Subcutaneous abdominal adipose tissue (tissue), 5 donors: ENCODE data around the gene FNDC1.

ENCODE experiments used
- H3K27ac ChIP-seq: one replicate; pipeline ENCODE4 v1.7.0; 2013; ENCODE audit warnings: low read depth, mild to moderate bottlenecking, inconsistent platforms, low read length, moderate library complexity
- H3K27me3 ChIP-seq, 5 donors: one replicate each; pipeline ENCODE4 v1.7.0; 2013; ENCODE audit warnings: low read length in 5 of 5, inconsistent platforms in 1 of 5; ENCODE audit not compliant: control insufficient read depth in 5 of 5, insufficient read depth in 4 of 5
- H3K36me3 ChIP-seq, 5 donors: one replicate each; pipeline ENCODE4 v1.7.0; 2013; ENCODE audit warnings: low read length in 5 of 5; ENCODE audit not compliant: control insufficient read depth in 5 of 5, insufficient read depth in 5 of 5
- H3K4me1 ChIP-seq, 5 donors: one replicate each; pipeline ENCODE4 v1.7.0; 2013; ENCODE audit warnings: low read length in 5 of 5, mild to moderate bottlenecking in 3 of 5, moderate library complexity in 1 of 5; ENCODE audit not compliant: control insufficient read depth in 5 of 5, insufficient read depth in 5 of 5
- H3K4me3 ChIP-seq, 5 donors: one replicate each; pipeline ENCODE4 v1.7.0; 2013; ENCODE audit warnings: low read length in 5 of 5, low read depth in 1 of 5
- H3K9ac ChIP-seq, 5 donors: one replicate each; pipeline ENCODE4 v1.7.0; 2013; ENCODE audit warnings: low read length in 5 of 5, mild to moderate bottlenecking in 4 of 5, moderate library complexity in 3 of 5
- H3K9me3 ChIP-seq, 5 donors: one replicate each; pipeline ENCODE4 v1.7.0; 2013; ENCODE audit warnings: low read length in 5 of 5; ENCODE audit not compliant: control insufficient read depth in 5 of 5
- donor health status: healthy.
- donor health status: healthy.
- donor health status: healthy.
- donor health status: healthy.
- donor health status: healthy.

Gene FNDC1

GRCh38 chr6:159170999-159171712 lies 2.0 kb downstream of the FNDC1 start:
- Histone ChIP-seq H3K27me3 (peaks cover 6 to 44% (median 21%) of the 10 kb centered on the region in 5 donors), H3K36me3 (no peaks in the 10 kb centered on the region), H3K4me1 (peaks cover 0 to 24% (median 18%) of the 10 kb centered on the region in 5 donors), H3K9me3 (no peaks in the 10 kb centered on the region), H3K9ac (no peak overlapping the region), H3K27ac (no peak overlapping the region), H3K4me3 (peak overlapping the region in 2 of 5 donors; percentile 14 to 65)

DNA sequence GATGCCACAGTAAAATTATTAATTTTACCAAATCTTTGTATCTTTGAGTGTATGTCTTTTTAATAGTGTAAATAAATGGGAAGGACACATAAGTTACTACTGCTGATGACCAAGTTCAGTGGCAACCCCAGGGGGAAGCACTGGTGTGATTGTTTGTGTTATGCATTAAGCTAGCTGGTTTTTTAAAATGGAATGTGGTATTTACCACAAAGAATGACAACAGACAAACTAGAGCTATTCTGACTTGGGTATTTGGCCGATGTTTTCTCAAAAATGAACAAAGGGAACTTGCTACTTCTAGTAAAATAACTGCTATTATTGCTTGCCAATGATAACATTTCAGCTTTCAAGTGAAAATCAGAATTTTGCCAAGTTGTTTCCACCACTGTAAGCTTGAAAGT lies 2.9 kb downstream of the FNDC1 start:
- H3K9ac ChIP-seq: no peak overlapping the region
- H3K4me3 ChIP-seq: no peak overlapping the region
- no peak overlapping the region for H3K27ac ChIP-seq
- peaks cover 6 to 41% (median 20%) of the 10 kb centered on the region in 5 donors for H3K27me3 ChIP-seq
- H3K9me3 ChIP-seq: no peaks in the 10 kb centered on the region
- H3K4me1 ChIP-seq: peaks cover 0 to 24% (median 18%) of the 10 kb centered on the region in 5 donors
- H3K36me3 ChIP-seq: no peaks in the 10 kb centered on the region

DNA sequence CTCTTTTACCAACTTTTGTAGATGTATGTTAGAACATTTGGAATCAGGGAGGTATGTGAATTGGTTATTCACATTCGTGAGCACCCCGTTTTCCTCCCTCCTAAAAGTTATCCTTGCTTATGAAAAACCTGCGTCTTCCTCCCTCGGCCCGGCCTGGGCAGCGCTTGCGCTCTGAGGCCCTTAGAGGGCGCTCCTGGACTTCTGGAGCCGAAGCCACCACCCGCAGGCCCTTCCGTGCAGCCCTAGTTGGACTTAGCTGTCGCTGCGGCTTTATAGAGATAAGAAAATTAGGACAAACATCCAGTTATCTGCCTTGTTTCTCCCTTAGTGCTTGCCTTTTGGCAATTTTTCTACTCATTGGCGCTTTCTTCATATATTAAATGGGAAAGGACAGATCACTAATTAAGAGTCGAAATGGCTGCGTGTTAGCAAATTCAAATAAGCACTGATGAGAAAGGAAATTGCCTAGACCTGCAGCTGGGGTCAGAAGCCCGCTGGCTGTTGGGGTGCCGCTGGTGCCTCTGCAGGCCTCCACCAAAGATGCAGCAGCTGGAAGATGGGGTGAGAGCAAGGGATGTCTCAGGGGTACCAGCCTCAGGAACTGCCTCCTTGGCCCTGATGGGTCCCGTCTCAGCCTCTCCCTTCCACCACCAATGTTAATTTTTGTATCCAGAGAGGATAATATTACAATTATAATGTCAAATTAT lies 5.2 kb downstream of the FNDC1 start:
- Histone ChIP-seq H3K4me3 (peak overlapping the region in 2 of 5 donors; percentile 8 to 27), H3K9me3 (no peaks in the 10 kb centered on the region), H3K36me3 (no peaks in the 10 kb centered on the region), H3K27ac (no peak overlapping the region), H3K4me1 (peaks cover 0 to 18% (median 12%) of the 10 kb centered on the region in 5 donors), H3K9ac (no peak overlapping the region), H3K27me3 (peaks cover 5 to 26% (median 8%) of the 10 kb centered on the region in 5 donors)

GRCh38 chr6:159176913-159177312 lies 7.7 kb downstream of the FNDC1 start:
- Histone ChIP-seq H3K27me3 (peaks cover 0 to 6% (median 0%) of the 10 kb centered on the region in 5 donors), H3K36me3 (no peaks in the 10 kb centered on the region), H3K9me3 (no peaks in the 10 kb centered on the region), H3K9ac (no peak overlapping the region), H3K4me1 (peaks cover 0 to 4% (median 3%) of the 10 kb centered on the region in 5 donors), H3K4me3 (no peak overlapping the region), H3K27ac (no peak overlapping the region)

- H3K4me3 ChIP-seq: no peak overlapping the region
- no peak overlapping the region for H3K9ac ChIP-seq
- peaks cover 0 to 4% (median 3%) of the 10 kb centered on the region in 5 donors for H3K4me1 ChIP-seq
- peaks cover 0 to 6% (median 0%) of the 10 kb centered on the region in 5 donors for H3K27me3 ChIP-seq
- no peaks in the 10 kb centered on the region for H3K36me3 ChIP-seq
- no peaks in the 10 kb centered on the region for H3K9me3 ChIP-seq
- no peak overlapping the region for H3K27ac ChIP-seq
Measured at GRCh38 chr6:159178847-159179246, 9.6 kb downstream of the FNDC1 start.

DNA sequence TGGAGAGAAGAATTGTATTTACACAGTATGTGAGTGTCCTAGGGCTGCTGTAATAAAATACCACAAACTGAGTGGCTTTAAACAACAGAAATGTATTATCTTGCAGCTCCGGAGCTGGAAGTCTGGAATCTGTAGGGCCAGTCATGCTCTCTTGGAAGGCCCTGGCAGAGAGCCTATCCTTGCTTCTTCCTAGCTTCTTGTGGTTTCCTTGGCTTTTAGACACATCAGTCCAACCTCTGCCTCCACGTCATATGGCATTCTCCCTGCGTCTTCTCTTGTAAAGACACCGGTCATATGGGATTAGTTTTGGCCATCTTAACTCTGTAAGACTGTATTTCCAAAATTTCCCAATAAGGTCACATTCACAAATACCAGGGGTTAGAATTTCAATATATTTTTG lies 10.8 kb downstream of the FNDC1 start:
- Histone ChIP-seq H3K9me3 (no peaks in the 10 kb centered on the region), H3K36me3 (no peaks in the 10 kb centered on the region), H3K4me1 (no peaks in the 10 kb centered on the region), H3K27ac (no peak overlapping the region), H3K9ac (no peak overlapping the region), H3K4me3 (no peak overlapping the region), H3K27me3 (no peaks in the 10 kb centered on the region)

GRCh38 chr6:159181914-159182313 lies 12.7 kb downstream of the FNDC1 start:
- Histone ChIP-seq H3K36me3 (no peaks in the 10 kb centered on the region), H3K27me3 (no peaks in the 10 kb centered on the region)

DNA sequence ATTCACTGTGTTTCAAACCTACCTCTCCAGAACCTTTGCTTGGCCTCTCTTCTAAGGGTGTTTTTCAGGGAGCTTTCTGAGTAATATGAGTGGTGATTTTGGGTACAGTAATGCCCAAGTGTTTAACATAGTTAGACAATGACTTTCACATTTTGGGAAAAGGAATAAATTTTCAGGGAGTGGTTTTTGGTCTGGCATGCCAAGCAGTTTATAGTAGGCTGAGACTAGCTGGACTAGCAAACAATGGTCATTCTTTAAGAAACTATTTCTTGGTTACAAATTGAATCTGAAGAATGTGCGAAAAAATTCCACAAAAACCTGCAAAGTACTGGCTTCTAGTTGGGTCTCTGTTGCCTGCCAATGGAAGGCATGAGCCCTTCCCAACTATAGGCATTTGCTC lies 15.4 kb downstream of the FNDC1 start:
- H3K9me3 ChIP-seq: peaks cover 0 to 6% (median 4%) of the 10 kb centered on the region in 5 donors
- H3K4me3 ChIP-seq: no peak overlapping the region

More at GRCh38 chr6:159181914-159182313, 12.7 kb downstream of the FNDC1 start:
- H3K4me1 ChIP-seq: no peaks in the 10 kb centered on the region
- H3K27ac ChIP-seq: no peak overlapping the region
- H3K4me3 ChIP-seq: no peak overlapping the region
- H3K9ac ChIP-seq: no peak overlapping the region
- peaks cover 0 to 6% (median 4%) of the 10 kb centered on the region in 5 donors for H3K9me3 ChIP-seq

DNA sequence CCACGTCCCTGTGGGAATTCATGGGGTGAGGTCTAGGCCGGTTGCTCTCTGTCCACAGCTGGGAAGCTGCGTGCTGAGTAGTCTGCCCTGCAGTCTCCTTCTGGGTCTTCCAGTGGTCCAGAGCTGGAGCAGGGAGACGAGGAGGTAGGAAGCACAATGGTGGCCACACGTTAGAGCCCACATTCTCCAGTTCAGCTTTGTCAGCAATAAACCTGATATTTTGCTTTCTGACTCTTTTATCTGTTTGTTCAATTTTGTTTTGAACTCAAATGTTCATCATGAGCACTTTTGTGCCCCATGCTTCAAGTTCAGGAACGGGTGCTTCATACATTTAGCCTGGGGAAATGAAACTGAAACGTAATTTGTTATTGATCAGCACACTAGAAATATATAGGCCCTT lies 21.3 kb downstream of the FNDC1 start:
- peaks cover 0 to 12% (median 0%) of the 10 kb centered on the region in 5 donors for H3K4me1 ChIP-seq
- H3K27me3 ChIP-seq: no peaks in the 10 kb centered on the region
- peaks cover 0 to 5% (median 2%) of the 10 kb centered on the region in 5 donors for H3K9me3 ChIP-seq
- no peak overlapping the region for H3K27ac ChIP-seq
- no peaks in the 10 kb centered on the region for H3K36me3 ChIP-seq
- H3K4me3 ChIP-seq: no peak overlapping the region
- H3K9ac ChIP-seq: no peak overlapping the region

More for the DNA sequence above, 15.4 kb downstream of the FNDC1 start:
- Histone ChIP-seq H3K27me3 (no peaks in the 10 kb centered on the region), H3K36me3 (no peaks in the 10 kb centered on the region), H3K4me1 (peaks cover 0 to 5% (median 0%) of the 10 kb centered on the region in 5 donors), H3K27ac (no peak overlapping the region), H3K9ac (no peak overlapping the region)

DNA sequence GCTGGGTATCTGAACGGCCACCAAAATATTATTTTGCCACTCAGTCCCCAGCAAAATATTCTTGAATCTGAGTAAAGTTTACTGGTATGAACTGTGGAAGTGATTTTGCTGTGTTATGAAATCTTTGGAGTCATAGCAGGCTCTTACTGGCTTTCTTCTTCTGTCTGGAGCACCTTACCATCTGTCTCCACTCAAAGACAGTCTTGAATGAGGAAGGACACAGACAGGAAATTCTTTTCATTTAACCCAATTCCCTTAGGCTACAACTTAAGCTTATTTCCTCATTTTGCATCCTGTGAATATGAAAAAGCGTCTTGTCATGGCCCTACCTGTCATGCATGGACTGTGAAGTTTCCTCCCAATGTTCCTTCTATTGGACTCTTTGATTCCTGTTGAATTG lies 24.7 kb downstream of the FNDC1 start:
- no peaks in the 10 kb centered on the region for H3K36me3 ChIP-seq
- H3K27ac ChIP-seq: no peak overlapping the region
- no peak overlapping the region for H3K4me3 ChIP-seq
- peaks cover 0 to 8% (median 0%) of the 10 kb centered on the region in 5 donors for H3K4me1 ChIP-seq
- no peaks in the 10 kb centered on the region for H3K27me3 ChIP-seq
- H3K9me3 ChIP-seq: peaks cover 0 to 2% (median 0%) of the 10 kb centered on the region in 5 donors
- no peak overlapping the region for H3K9ac ChIP-seq
